Spinal cord (tissue), 10 donors: Measurements from ENCODE around the gene LSMEM2. TPM values are rescaled to one million over a fixed set of nuclear protein-coding genes. Genes with fewer than 3 reads are reported as not detected.
A peak's percentile ranks its signal among the peaks of the same experiment; 100 is the strongest.

ENCODE experiments used
- DNase-seq, 6 donors: peaks; one replicate each; pipeline versions ENCODE4 v3.0.0 to v3.0.0-alpha.2; 2013 to 2015; ENCODE audit warnings: low spot score in 6 of 6, low read depth in 4 of 6
- H3K27ac ChIP-seq: one replicate; pipeline ENCODE4 v1.5.1; 2013; ENCODE audit warnings: low read depth, low read length, control low read depth
- H3K27me3 ChIP-seq: one replicate; pipeline ENCODE4 v1.6.1; 2013; ENCODE audit warnings: low read length; ENCODE audit not compliant: control insufficient read depth, insufficient read depth
- H3K36me3 ChIP-seq: one replicate; pipeline ENCODE4 v1.6.1; 2013; ENCODE audit warnings: low read length; ENCODE audit not compliant: control insufficient read depth, insufficient read depth
- H3K4me1 ChIP-seq: one replicate; pipeline ENCODE4 v1.6.1; 2013; ENCODE audit warnings: low read length; ENCODE audit not compliant: control insufficient read depth, insufficient read depth
- H3K4me3 ChIP-seq: one replicate; pipeline ENCODE4 v1.5.1; 2013; ENCODE audit warnings: low read depth, low read length, control low read depth
- H3K9me3 ChIP-seq: one replicate; pipeline ENCODE4 v1.6.1; 2013; ENCODE audit warnings: low read length; ENCODE audit not compliant: control insufficient read depth, insufficient read depth
- WGBS: methylation state at CpG from one replicate; pipeline ENCODE4 v1.1.5; 2013; ENCODE audit warnings: missing lambda C conversion rate; ENCODE audit not compliant: insufficient coverage; 5-methylcytosine and 5-hydroxymethylcytosine counted together
- polyA plus RNA-seq, 2 donors: library from polyadenylated mRNA; unstranded; fragments of 120-200 nt; gene quantifications; one replicate each; pipeline ENCODE4 v1.2.1, GENCODE V29; 2013; ENCODE audit not compliant: insufficient read length in 2 of 2
- total RNA-seq, 2 donors: library from RNA; depleted of rRNA in 1 of 2; stranded (reverse); fragments of 120-200 nt in 1 of 2; fragments of >200 nt in 1 of 2; gene quantifications; one replicate each; pipeline versions ENCODE4 v1.2.3 to v1.2.4, GENCODE V29; 2013 to 2014
- donor health status: healthy.

LSMEM2 gene
- total and polyA plus RNA-seq, 4 donors, result 0.43 to 1.1 (median 0.44) TPM; not detected in 1

GRCh38 chr3:50262778-50263177, 16.1 kb upstream of the LSMEM2 start:
- no peaks in the 10 kb centered on the region for H3K9me3 ChIP-seq
- no peak overlapping the region for H3K4me3 ChIP-seq
- H3K27ac ChIP-seq, result peak overlapping the region; percentile 95
- DNase-seq, result no peak
- 85% methylated on average over 7 of the region's 7 CpGs for WGBS
- H3K4me1 ChIP-seq, result peaks cover 98% of the 10 kb centered on the region
- peaks cover 21% of the 10 kb centered on the region for H3K36me3 ChIP-seq
- H3K27me3 ChIP-seq, result no peaks in the 10 kb centered on the region

GRCh38 chr3:50263478-50264382, 15.2 kb upstream of the LSMEM2 start:
- peaks cover 97% of the 10 kb centered on the region for H3K4me1 ChIP-seq
- H3K27me3 ChIP-seq, result no peaks in the 10 kb centered on the region
- H3K36me3 ChIP-seq, result peaks cover 11% of the 10 kb centered on the region
- peak overlapping the region; percentile 95 for H3K27ac ChIP-seq
- no peak for DNase-seq
- no peak overlapping the region for H3K4me3 ChIP-seq
- no peaks in the 10 kb centered on the region for H3K9me3 ChIP-seq
- 46% methylated on average over 3 of the region's 6 CpGs for WGBS

GRCh38 chr3:50264383-50264963, 14.4 kb upstream of the LSMEM2 start:
- peak in 4 of 6 donors; percentile 40 to 93 (median 71) for DNase-seq
- peaks cover 4% of the 10 kb centered on the region for H3K36me3 ChIP-seq
- WGBS, result no CpG with 5 or more reads among the region's 7 CpGs
- H3K4me1 ChIP-seq, result peaks cover 97% of the 10 kb centered on the region
- no peak overlapping the region for H3K4me3 ChIP-seq
- H3K9me3 ChIP-seq, result no peaks in the 10 kb centered on the region
- H3K27ac ChIP-seq, result peak overlapping the region; percentile 95
- no peaks in the 10 kb centered on the region for H3K27me3 ChIP-seq

GRCh38 chr3:50264964-50265485, 13.9 kb upstream of the LSMEM2 start:
- Histone ChIP-seq H3K4me3 (no peak overlapping the region), H3K27me3 (no peaks in the 10 kb centered on the region), H3K4me1 (peaks cover 97% of the 10 kb centered on the region), H3K9me3 (no peaks in the 10 kb centered on the region), H3K36me3 (peaks cover under 1% of the 10 kb centered on the region), H3K27ac (peak overlapping the region; percentile 95)
- 74% methylated on average over 7 of the region's 7 CpGs for WGBS
- no peak for DNase-seq

- no peaks in the 10 kb centered on the region for H3K27me3 ChIP-seq
- 60% methylated on average over 1 of the region's 1 CpG for WGBS
- H3K4me1 ChIP-seq, result peaks cover 98% of the 10 kb centered on the region
- no peaks in the 10 kb centered on the region for H3K9me3 ChIP-seq
- DNase-seq, result no peak
- peak overlapping the region; percentile 95 for H3K27ac ChIP-seq
- peaks cover 5% of the 10 kb centered on the region for H3K36me3 ChIP-seq
- H3K4me3 ChIP-seq, result no peak overlapping the region
Measured at GRCh38 chr3:50265571-50265970, 13.3 kb upstream of the LSMEM2 start.

- WGBS, result 92% methylated on average over 6 of the region's 6 CpGs
- Histone ChIP-seq H3K9me3 (no peaks in the 10 kb centered on the region), H3K27ac (peak overlapping the region; percentile 95), H3K36me3 (peaks cover 10% of the 10 kb centered on the region), H3K4me1 (peaks cover 98% of the 10 kb centered on the region), H3K4me3 (no peak overlapping the region), H3K27me3 (no peaks in the 10 kb centered on the region)
- no peak for DNase-seq
Measured at GRCh38 chr3:50266017-50266416, 12.9 kb upstream of the LSMEM2 start.

GRCh38 chr3:50266836-50267235, 12.1 kb upstream of the LSMEM2 start:
- peaks cover 13% of the 10 kb centered on the region for H3K36me3 ChIP-seq
- H3K4me1 ChIP-seq, result peaks cover 97% of the 10 kb centered on the region
- WGBS, result 79% methylated on average over 4 of the region's 7 CpGs
- no peak for DNase-seq
- H3K4me3 ChIP-seq, result peak overlapping the region; percentile 48
- H3K27me3 ChIP-seq, result no peaks in the 10 kb centered on the region
- H3K9me3 ChIP-seq, result no peaks in the 10 kb centered on the region
- H3K27ac ChIP-seq, result peak overlapping the region; percentile 95

GRCh38 chr3:50267280-50267913, 11.5 kb upstream of the LSMEM2 start:
- peaks cover 92% of the 10 kb centered on the region for H3K4me1 ChIP-seq
- H3K9me3 ChIP-seq, result no peaks in the 10 kb centered on the region
- peaks cover 13% of the 10 kb centered on the region for H3K36me3 ChIP-seq
- WGBS, result 9% methylated on average over 19 of the region's 22 CpGs
- peak in 1 of 6 donors; percentile 58 for DNase-seq
- H3K27ac ChIP-seq, result peak overlapping the region; percentile 95
- H3K27me3 ChIP-seq, result no peaks in the 10 kb centered on the region
- peak overlapping the region; percentile 48 for H3K4me3 ChIP-seq

- 64% methylated on average over 3 of the region's 3 CpGs for WGBS
- H3K36me3 ChIP-seq, result peaks cover 14% of the 10 kb centered on the region
- H3K4me1 ChIP-seq, result peaks cover 89% of the 10 kb centered on the region
- H3K27ac ChIP-seq, result peak overlapping the region; percentile 95
- H3K27me3 ChIP-seq, result peaks cover 4% of the 10 kb centered on the region
- H3K4me3 ChIP-seq, result peak overlapping the region; percentile 56
- no peaks in the 10 kb centered on the region for H3K9me3 ChIP-seq
- no peak for DNase-seq
Measured at GRCh38 chr3:50268276-50268675, 10.6 kb upstream of the LSMEM2 start.
